Fibroblast of the aortic adventitia (primary cell): Measurements from ENCODE around the gene ABCC11. TPM values are rescaled to one million over a fixed set of nuclear protein-coding genes. Genes with fewer than 3 reads are reported as not detected.

Source experiments
- DNase-seq: peaks from one replicate; pipeline ENCODE4 v3.0.0-alpha.2; 2010; ENCODE audit warnings: low read depth
- H3K4me3 ChIP-seq: 2 replicates; pipeline ENCODE4 v1.5.1; 2011; ENCODE audit warnings: low read depth, mild to moderate bottlenecking, control low read depth, low read length, moderate library complexity
- CTCF ChIP-seq: IDR thresholded peaks from 2 replicates; pipeline ENCODE4 v1.5.1; 2011; ENCODE audit warnings: mild to moderate bottlenecking, low read length, control low read depth, inconsistent platforms; ENCODE audit not compliant: insufficient read depth
- total RNA-seq: library from RNA; depleted of rRNA; stranded (reverse); fragments of >200 nt; gene quantifications from 2 replicates; pipeline ENCODE4 v1.2.3, GENCODE V29; 2012; ENCODE audit warnings: low replicate concordance

ABCC11 gene
- total RNA-seq, 1 donor = 0.09 TPM

GRCh38 chr16:48165961-48166578, 81.3 kb downstream of the ABCC11 start:
- no peak overlapping the region for H3K4me3 ChIP-seq
- TF ChIP-seq CTCF = no peak
- DNase-seq = no peak

- DNase-seq = peak; percentile 69
- TF ChIP-seq CTCF = peak; percentile 81
- H3K4me3 ChIP-seq = peak overlapping the region; percentile 41
Measured at GRCh38 chr16:48164907-48165715, 82.2 kb downstream of the ABCC11 start.

- TF ChIP-seq CTCF = no peak
Measured at GRCh38 chr16:48162839-48163410, 84.4 kb downstream of the ABCC11 start.

GRCh38 chr16:48161906-48162305, 85.4 kb downstream of the ABCC11 start:
- DNase-seq = no peak
- H3K4me3 ChIP-seq = no peak overlapping the region
- no peak for TF ChIP-seq CTCF

More at GRCh38 chr16:48162839-48163410, 84.4 kb downstream of the ABCC11 start:
- H3K4me3 ChIP-seq = no peak overlapping the region
- DNase-seq = no peak

- TF ChIP-seq CTCF = no peak
- DNase-seq = peak; percentile 8
- H3K4me3 ChIP-seq = no peak overlapping the region
Measured at GRCh38 chr16:48160575-48160974, 86.8 kb downstream of the ABCC11 start.

GRCh38 chr16:48158296-48158695, 89.0 kb downstream of the ABCC11 start:
- no peak for TF ChIP-seq CTCF
- no peak overlapping the region for H3K4me3 ChIP-seq
- peak; percentile 62 for DNase-seq
